Osteocyte (in vitro differentiated cells): ENCODE results near the gene HENMT1. TPM values are rescaled to one million over a fixed set of nuclear protein-coding genes. Genes with fewer than 3 reads are reported as not detected.

Source experiments
- DNase-seq: peaks from one replicate; pipeline ENCODE4 v3.0.0; 2021; ENCODE audit warnings: mixed read lengths; ENCODE audit not compliant: unreplicated experiment; ENCODE audit errors: extremely low spot score
- H3K27ac Mint-ChIP-seq: one replicate; pipeline ENCODE4 v1.8.0; 2021; ENCODE audit warnings: mild to moderate bottlenecking, mixed read lengths; ENCODE audit not compliant: unreplicated experiment
- H3K27me3 Mint-ChIP-seq: one replicate; pipeline ENCODE4 v1.8.0; 2021; ENCODE audit warnings: mixed read lengths; ENCODE audit not compliant: unreplicated experiment
- H3K36me3 Mint-ChIP-seq: one replicate; pipeline ENCODE4 v1.8.0; 2021; ENCODE audit warnings: mixed read lengths; ENCODE audit not compliant: unreplicated experiment
- H3K4me1 Mint-ChIP-seq: one replicate; pipeline ENCODE4 v1.8.0; 2021; ENCODE audit warnings: mixed read lengths; ENCODE audit not compliant: unreplicated experiment
- H3K4me3 Mint-ChIP-seq: one replicate; pipeline ENCODE4 v1.8.0; 2021; ENCODE audit warnings: mild to moderate bottlenecking, moderate library complexity, mixed read lengths; ENCODE audit not compliant: unreplicated experiment
- H3K9me3 Mint-ChIP-seq: one replicate; pipeline ENCODE4 v1.8.0; 2021; ENCODE audit warnings: mixed read lengths; ENCODE audit not compliant: unreplicated experiment
- total RNA-seq: library from RNA; stranded (reverse); gene quantifications from 2 replicates; pipeline ENCODE4 v1.2.1, GENCODE V29; 2021
- TF ChIP-seq, protein P1 (sequence below): fragments of 200-600 bp; sonication (generic); IDR thresholded peaks from 2 replicates; pipeline ENCODE4 v1.5.0; 2021; ENCODE audit warnings: antibody characterized with exemption, mild to moderate bottlenecking, moderate library complexity

HENMT1 gene
- total RNA-seq, 1 donor from 2014 or later: 7.2 TPM

GRCh38 chr1:108657356-108658080, 3.4 kb downstream of the HENMT1 start:
- no peaks in the 10 kb centered on the region for H3K27me3 Mint-ChIP-seq
- TF ChIP-seq, protein P1, sequence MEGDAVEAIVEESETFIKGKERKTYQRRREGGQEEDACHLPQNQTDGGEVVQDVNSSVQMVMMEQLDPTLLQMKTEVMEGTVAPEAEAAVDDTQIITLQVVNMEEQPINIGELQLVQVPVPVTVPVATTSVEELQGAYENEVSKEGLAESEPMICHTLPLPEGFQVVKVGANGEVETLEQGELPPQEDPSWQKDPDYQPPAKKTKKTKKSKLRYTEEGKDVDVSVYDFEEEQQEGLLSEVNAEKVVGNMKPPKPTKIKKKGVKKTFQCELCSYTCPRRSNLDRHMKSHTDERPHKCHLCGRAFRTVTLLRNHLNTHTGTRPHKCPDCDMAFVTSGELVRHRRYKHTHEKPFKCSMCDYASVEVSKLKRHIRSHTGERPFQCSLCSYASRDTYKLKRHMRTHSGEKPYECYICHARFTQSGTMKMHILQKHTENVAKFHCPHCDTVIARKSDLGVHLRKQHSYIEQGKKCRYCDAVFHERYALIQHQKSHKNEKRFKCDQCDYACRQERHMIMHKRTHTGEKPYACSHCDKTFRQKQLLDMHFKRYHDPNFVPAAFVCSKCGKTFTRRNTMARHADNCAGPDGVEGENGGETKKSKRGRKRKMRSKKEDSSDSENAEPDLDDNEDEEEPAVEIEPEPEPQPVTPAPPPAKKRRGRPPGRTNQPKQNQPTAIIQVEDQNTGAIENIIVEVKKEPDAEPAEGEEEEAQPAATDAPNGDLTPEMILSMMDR: no peak

GRCh38 chr1:108653431-108654105, 7.3 kb downstream of the HENMT1 start:
- Mint-ChIP-seq H3K4me3 (no peak overlapping the region), H3K27ac (no peak overlapping the region), H3K36me3 (peaks cover 4% of the 10 kb centered on the region), H3K27me3 (no peaks in the 10 kb centered on the region), H3K9me3 (no peaks in the 10 kb centered on the region), H3K4me1 (no peaks in the 10 kb centered on the region)
- TF ChIP-seq, protein P1: no peak
- no peak for DNase-seq

More at GRCh38 chr1:108657356-108658080, 3.4 kb downstream of the HENMT1 start:
- H3K27ac Mint-ChIP-seq: no peak overlapping the region
- DNase-seq: no peak
- H3K9me3 Mint-ChIP-seq: no peaks in the 10 kb centered on the region
- H3K4me1 Mint-ChIP-seq: peaks cover 5% of the 10 kb centered on the region
- H3K36me3 Mint-ChIP-seq: peaks cover 4% of the 10 kb centered on the region
- no peak overlapping the region for H3K4me3 Mint-ChIP-seq

- TF ChIP-seq, protein P1: no peak
- DNase-seq: no peak
- no peaks in the 10 kb centered on the region for H3K9me3 Mint-ChIP-seq
- no peaks in the 10 kb centered on the region for H3K27me3 Mint-ChIP-seq
- H3K4me3 Mint-ChIP-seq: no peak overlapping the region
- H3K4me1 Mint-ChIP-seq: peaks cover 9% of the 10 kb centered on the region
- peak overlapping the region; percentile 69 for H3K27ac Mint-ChIP-seq
- H3K36me3 Mint-ChIP-seq: peaks cover 4% of the 10 kb centered on the region
These were observed 14.1 kb downstream of the HENMT1 start for GRCh38 chr1:108646648-108647269.

GRCh38 chr1:108646265-108646647, 14.6 kb downstream of the HENMT1 start:
- Mint-ChIP-seq H3K27me3 (no peaks in the 10 kb centered on the region), H3K9me3 (no peaks in the 10 kb centered on the region), H3K27ac (no peak overlapping the region), H3K36me3 (peaks cover 2% of the 10 kb centered on the region), H3K4me3 (no peak overlapping the region), H3K4me1 (peaks cover 9% of the 10 kb centered on the region)
- TF ChIP-seq, protein P1: no peak
- no peak for DNase-seq
